ENCODE data around the gene MLF1. TPM values are rescaled to one million over a fixed set of nuclear protein-coding genes. Genes with fewer than 3 reads are reported as not detected.

MLF1 gene
- total and polyA plus RNA-seq, 2 of the 4 experiments (the other 2 are of a cell fraction) = 4.7 to 5.2 TPM

- Histone ChIP-seq H2BK15ac (ENCODE audit: low read depth, low read length) (no peak overlapping the region), H3K56ac (ENCODE audit: extremely low read depth, insufficient read depth, low read length) (no peak overlapping the region), H3K18ac (ENCODE audit: low read depth, low read length) (no peak overlapping the region), H3K4ac (ENCODE audit: low read depth, low read length) (no peak overlapping the region), H3K23ac (ENCODE audit: low read depth, low read length) (no peak overlapping the region), H4K20me1 (ENCODE audit: insufficient read depth, low read length) (no peaks in the 10 kb centered on the region), H3K9me3 (ENCODE audit: control insufficient read depth, insufficient read depth, low read length) (no peaks in the 10 kb centered on the region), H2AK5ac (ENCODE audit: low read depth, low read length) (no peak overlapping the region), H3K27ac (ENCODE audit: insufficient read depth, low read length) (no peak overlapping the region), H3K4me2 (ENCODE audit: low read depth, low read length) (no peak overlapping the region), H2BK120ac (ENCODE audit: low read depth, low read length) (no peak overlapping the region), H3K9me1 (ENCODE audit: insufficient read depth, low read length) (no peaks in the 10 kb centered on the region), H4K8ac (ENCODE audit: low read depth in 2 of 2, low read length in 2 of 2) (no peak overlapping the region), H3K79me1 (ENCODE audit: low read depth in 1 of 2, low read length in 2 of 2) (no peaks in the 10 kb centered on the region), H2BK20ac (ENCODE audit: low read depth, low read length) (no peak overlapping the region), H4K5ac (ENCODE audit: low read depth, low read length) (no peak overlapping the region), H4K91ac (ENCODE audit: insufficient read depth, low read depth, low read length) (no peak overlapping the region), H3K4me1 (ENCODE audit: control insufficient read depth, insufficient read depth, low read length) (no peaks in the 10 kb centered on the region), H3K36me3 (ENCODE audit: control insufficient read depth, insufficient read depth, low read length) (no peaks in the 10 kb centered on the region; the same call in 1 of the 2 replicates), H2AFZ (replicated peaks; ENCODE audit: low read length, poor library complexity) (no peak overlapping the region), H3K9ac (ENCODE audit: low read depth, low read length) (no peak overlapping the region), H2AK9ac (replicated peaks; ENCODE audit: low read depth, low read length, poor library complexity) (no peak overlapping the region), H3K14ac (replicated peaks; ENCODE audit: low read depth, low read length) (no peak overlapping the region), H2BK5ac (ENCODE audit: low read depth, low read length, poor library complexity, severe bottlenecking) (no peak overlapping the region), H3K27me3 (ENCODE audit: control insufficient read depth, insufficient read depth, low read length) (no peaks in the 10 kb centered on the region), H3K4me3 (ENCODE audit: insufficient read depth, low read depth, low read length) (no peak overlapping the region)
- dilution Hi-C loops (cut with HindIII; ENCODE audit: low sequenced_read_pairs, unreplicated experiment) (no loop called here), intact Hi-C loops (cut with micrococcal nuclease) (no loop called here), in situ Hi-C loops (cut with MboI; ENCODE audit: low sequenced_read_pairs) (no loop called here)
- ChIA-PET POLR2A (ENCODE audit: unreplicated experiment) (no interaction called here), CTCF (interaction anchor here (1.5 kb wide), 1 partner anchor 41 kb away, joined by 6 read pairs; no protein-coding TSS in a partner anchor)
- no peak for DNase-seq
- TF ChIP-seq CHD1 (IDR thresholded peaks at IDR 0.05; ENCODE audit: low read depth, low read length) (no peak), NFE2L2 (IDR thresholded peaks at IDR 0.05; ENCODE audit: low read depth, low read length) (no peak), RFX5 (IDR thresholded peaks at IDR 0.05; ENCODE audit: low read depth, low read length) (no peak), MAZ (IDR thresholded peaks at IDR 0.05; ENCODE audit: borderline replicate concordance, low read depth, low read length) (no peak), RAD21 (IDR thresholded peaks at IDR 0.05; ENCODE audit: low read length) (no peak)
- ATAC-seq (ENCODE audit: low read depth) = no peak
- no TSS peak for BruUV-seq (replicated peaks)
These were observed 19.2 kb downstream of the MLF1 start for GRCh38 chr3:158590223-158590622.
